Measurements from ENCODE around the gene MPST. TPM values are rescaled to one million over a fixed set of nuclear protein-coding genes. Genes with fewer than 3 reads are reported as not detected.
"Not testable (repeated sequence)": the region's sequence is repeated elsewhere in the genome, so short reads cannot be mapped to it uniquely, and the experiment has no call there.

MPST gene
- total RNA-seq, 1 experiment from 2014 or later, result 68.6 TPM

- RAD21 ChIA-PET (ENCODE audit: low non-redundant PET in 1 of 2, low total read pairs in 2 of 2, uncharacterized antibody in 2 of 2, unreplicated experiment in 2 of 2); H3K4me2 ChIP-seq (ENCODE audit: low read length); H3K27me3 ChIP-seq (ENCODE audit: insufficient read depth, low read length); CTCF ChIA-PET; POLR2A ChIA-PET; H3K36me3 ChIP-seq (ENCODE audit: control insufficient read depth in 1 of 2, insufficient read depth in 2 of 2, low read length in 2 of 2); intact Hi-C loops (cut with micrococcal nuclease); ATAC-seq; H4K20me1 ChIP-seq (ENCODE audit: insufficient read depth); H3K4me3 ChIP-seq (replicated peaks in 1 of 2; ENCODE audit: low read depth in 1 of 2, low read length in 2 of 2); H3K9ac ChIP-seq (ENCODE audit: low read length); H3K79me2 ChIP-seq (ENCODE audit: insufficient read depth, low read length); DNase-seq (ENCODE audit: low read depth, low spot score); H3K9me2 ChIP-seq (ENCODE audit: insufficient read depth); H3K27ac ChIP-seq (ENCODE audit: low read depth, low read length); BruUV-seq (replicated peaks); H3K4me1 ChIP-seq (ENCODE audit: control insufficient read depth in 1 of 2, insufficient read depth in 2 of 2, low read length in 2 of 2); H2AFZ ChIP-seq (ENCODE audit: low read depth, low read length, poor library complexity, severe bottlenecking): not testable (repeated sequence)
- peaks cover 6 to 11% of the 10 kb centered on the region in 2 experiments; a peak in 2 of 4 replicates for H3K9me3 ChIP-seq (ENCODE audit: control insufficient read depth in 1 of 2, insufficient read depth in 1 of 2, low read depth in 1 of 2, low read length in 2 of 2)
Observed at GRCh38 chr22:36989012-36989411, 30.5 kb upstream of the MPST start.

- Histone ChIP-seq H3K36me3 (ENCODE audit: control insufficient read depth in 1 of 2, insufficient read depth in 2 of 2, low read length in 2 of 2) (no peaks in the 10 kb centered on the region), H3K27me3 (ENCODE audit: insufficient read depth, low read length) (no peaks in the 10 kb centered on the region), H3K9me3 (ENCODE audit: control insufficient read depth in 1 of 2, insufficient read depth in 1 of 2, low read depth in 1 of 2, low read length in 2 of 2) (peaks cover 6 to 7% of the 10 kb centered on the region in 2 experiments; a peak in 2 of 4 replicates), H3K9me2 (ENCODE audit: insufficient read depth) (no peaks in the 10 kb centered on the region), H3K9ac (ENCODE audit: low read length) (no peak overlapping the region), H4K20me1 (ENCODE audit: insufficient read depth) (no peaks in the 10 kb centered on the region), H3K4me2 (ENCODE audit: low read length) (no peak overlapping the region), H2AFZ (ENCODE audit: low read depth, low read length, poor library complexity, severe bottlenecking) (no peak overlapping the region), H3K79me2 (ENCODE audit: insufficient read depth, low read length) (no peaks in the 10 kb centered on the region), H3K4me1 (ENCODE audit: control insufficient read depth in 1 of 2, insufficient read depth in 2 of 2, low read length in 2 of 2) (peaks cover 0 to 6% of the 10 kb centered on the region in 2 experiments; a peak in 1 of 4 replicates), H3K4me3 (replicated peaks in 1 of 2; ENCODE audit: low read depth in 1 of 2, low read length in 2 of 2) (no peak overlapping the region), H3K27ac (ENCODE audit: low read depth, low read length) (no peak overlapping the region)
- intact Hi-C loops (cut with micrococcal nuclease), result no loop called here
- ChIA-PET CTCF (no interaction called here), POLR2A (no interaction called here), RAD21 (ENCODE audit: low non-redundant PET in 1 of 2, low total read pairs in 2 of 2, uncharacterized antibody in 2 of 2, unreplicated experiment in 2 of 2) (no interaction called here)
- no TSS peak for BruUV-seq (replicated peaks)
- DNase-seq (ENCODE audit: low read depth, low spot score) (no peak), ATAC-seq (no peak; the same call in 1 of the 2 replicates)
- TF ChIP-seq ZBTB33 (IDR thresholded peaks at IDR 0.05; ENCODE audit: extremely low read depth, insufficient replicate concordance, low read length), result no peak
- no peak for TF ChIP-seq CTCF (IDR thresholded peaks at IDR 0.05 in 2 of 3, conservative IDR thresholded peaks at IDR 0.05 in 1 of 3; ENCODE audit: borderline replicate concordance in 1 of 3, insufficient read depth in 1 of 3, low read depth in 2 of 3, low read length in 2 of 3)
Observed at GRCh38 chr22:36990457-36990856, 29.1 kb upstream of the MPST start.
